UCSD-AML1 (cell line): ENCODE data around the gene NEDD1.
A peak's percentile ranks its signal among the peaks of the same experiment; 100 is the strongest.

Experiments used
- DNase-seq: peaks from one replicate; lab custom pipeline; 2025; ENCODE audit not compliant: unreplicated experiment; lab: John Stamatoyannopoulos, UW

NEDD1 gene

GRCh38 chr12:96906849-96907670 is at the start of gene NEDD1:
Gene NEDD1 (plus strand): TSS chr12:96907257. CDS start chr12:96909760, 2,503 bp downstream.
- DNase-seq: peak; percentile 90

GRCh38 chr12:96858162-96858561 is 48.9 kb upstream of the NEDD1 start:
- DNase-seq: no peak

GRCh38 chr12:96861656-96862055 is 45.4 kb upstream of the NEDD1 start:
- no peak for DNase-seq

GRCh38 chr12:96862326-96862725 is 44.7 kb upstream of the NEDD1 start:
- no peak for DNase-seq

- DNase-seq: peak; percentile 26
These were observed 42.7 kb upstream of the NEDD1 start for GRCh38 chr12:96864335-96864734.

GRCh38 chr12:96866801-96867590 is 40.1 kb upstream of the NEDD1 start:
- no peak for DNase-seq

- no peak for DNase-seq
These were observed 36.1 kb upstream of the NEDD1 start for GRCh38 chr12:96870946-96871345.

- DNase-seq: no peak
These were observed 34.1 kb upstream of the NEDD1 start for GRCh38 chr12:96872961-96873360.

- no peak for DNase-seq
These were observed 32.8 kb upstream of the NEDD1 start for GRCh38 chr12:96874211-96874610.

GRCh38 chr12:96876966-96877365 is 30.1 kb upstream of the NEDD1 start:
- no peak for DNase-seq

GRCh38 chr12:96878704-96879103 is 28.4 kb upstream of the NEDD1 start:
- no peak for DNase-seq

- peak; percentile 55 for DNase-seq
These were observed 27.8 kb upstream of the NEDD1 start for GRCh38 chr12:96879301-96879700.

GRCh38 chr12:96880220-96880619 is 26.8 kb upstream of the NEDD1 start:
- no peak for DNase-seq

GRCh38 chr12:96881608-96882007 is 25.4 kb upstream of the NEDD1 start:
- no peak for DNase-seq

- no peak for DNase-seq
These were observed 24.2 kb upstream of the NEDD1 start for GRCh38 chr12:96882862-96883261.

- no peak for DNase-seq
These were observed 23.5 kb upstream of the NEDD1 start for GRCh38 chr12:96883571-96883970.

- DNase-seq: peak; percentile 26
These were observed 19.9 kb upstream of the NEDD1 start for GRCh38 chr12:96886998-96887677.

- no peak for DNase-seq
These were observed 17.7 kb upstream of the NEDD1 start for GRCh38 chr12:96889273-96889933.

GRCh38 chr12:96890331-96890730 is 16.7 kb upstream of the NEDD1 start:
- no peak for DNase-seq

- no peak for DNase-seq
These were observed 15.0 kb upstream of the NEDD1 start for GRCh38 chr12:96892104-96892503.

- no peak for DNase-seq
These were observed 9.6 kb upstream of the NEDD1 start for GRCh38 chr12:96897421-96897820.
